HEK293 (cell line): ENCODE data around the gene MRPL55.

Source experiments
- CTCF ChIP-seq: fragments of 450-650 bp; formaldehyde crosslinking; IDR thresholded peaks from 2 replicates; pipeline ENCODE4 v1.5.1; 2016; ENCODE audit warnings: missing biosample characterization, missing genetic modification characterization
- GFI1B ChIP-seq: fragments of 450-650 bp; formaldehyde crosslinking; IDR thresholded peaks from 2 replicates; pipeline ENCODE4 v1.5.1; 2016; ENCODE audit warnings: missing biosample characterization, missing genetic modification characterization
- INSM2 ChIP-seq: fragments of 450-650 bp; formaldehyde crosslinking; IDR thresholded peaks from 2 replicates; pipeline ENCODE4 v1.5.1; 2016; ENCODE audit warnings: missing biosample characterization, missing genetic modification characterization
- PRDM2 ChIP-seq: fragments of 450-650 bp; formaldehyde crosslinking; IDR thresholded peaks from 2 replicates; pipeline ENCODE4 v1.5.1; 2016; ENCODE audit warnings: missing biosample characterization, missing genetic modification characterization, borderline replicate concordance
- SP3 ChIP-seq: fragments of 450-650 bp; formaldehyde crosslinking; IDR thresholded peaks from 2 replicates; pipeline ENCODE4 v1.5.1; 2016; ENCODE audit warnings: missing biosample characterization, missing genetic modification characterization
- SP7 ChIP-seq: fragments of 450-650 bp; formaldehyde crosslinking; IDR thresholded peaks from 2 replicates; pipeline ENCODE4 v1.5.1; 2016; ENCODE audit warnings: missing biosample characterization, missing genetic modification characterization
- YY1 ChIP-seq: fragments of 450-650 bp; formaldehyde crosslinking; IDR thresholded peaks from 2 replicates; pipeline ENCODE4 v1.5.1; 2018; ENCODE audit warnings: missing biosample characterization, missing genetic modification characterization
- ZBTB20 ChIP-seq: fragments of 450-650 bp; formaldehyde crosslinking; IDR thresholded peaks from 2 replicates; pipeline ENCODE4 v1.5.1; 2016; ENCODE audit warnings: missing biosample characterization, missing genetic modification characterization
- ZBTB21 ChIP-seq: fragments of 450-650 bp; formaldehyde crosslinking; IDR thresholded peaks from 2 replicates; pipeline ENCODE4 v1.5.1; 2017; ENCODE audit warnings: missing biosample characterization, missing genetic modification characterization
- ZBTB8A ChIP-seq: fragments of 450-650 bp; formaldehyde crosslinking; IDR thresholded peaks from 2 replicates; pipeline ENCODE4 v1.5.1; 2016; ENCODE audit warnings: missing biosample characterization, missing genetic modification characterization
- ZNF121 ChIP-seq: fragments of 450-650 bp; formaldehyde crosslinking; IDR thresholded peaks from 2 replicates; pipeline ENCODE4 v1.5.1; 2016; ENCODE audit warnings: missing biosample characterization, missing genetic modification characterization
- ZNF146 ChIP-seq: fragments of 450-650 bp; formaldehyde crosslinking; IDR thresholded peaks from 2 replicates; pipeline ENCODE4 v1.5.1; 2016; ENCODE audit warnings: missing biosample characterization, missing genetic modification characterization
- ZNF155 ChIP-seq: fragments of 450-650 bp; formaldehyde crosslinking; IDR thresholded peaks from 2 replicates; pipeline ENCODE4 v1.5.1; 2016; ENCODE audit warnings: missing biosample characterization, missing genetic modification characterization
- ZNF18 ChIP-seq: fragments of 450-650 bp; formaldehyde crosslinking; IDR thresholded peaks from 2 replicates; pipeline ENCODE4 v1.5.1; 2016; ENCODE audit warnings: missing biosample characterization, missing genetic modification characterization
- ZNF2 ChIP-seq: fragments of 450-650 bp; formaldehyde crosslinking; IDR thresholded peaks from 2 replicates; pipeline ENCODE4 v1.5.1; 2016; ENCODE audit warnings: missing biosample characterization, missing genetic modification characterization
- ZNF223 ChIP-seq: fragments of 450-650 bp; formaldehyde crosslinking; IDR thresholded peaks from 2 replicates; pipeline ENCODE4 v1.5.1; 2016; ENCODE audit warnings: missing biosample characterization, missing genetic modification characterization
- ZNF280D ChIP-seq: fragments of 450-650 bp; formaldehyde crosslinking; IDR thresholded peaks from 2 replicates; pipeline ENCODE4 v1.5.1; 2016; ENCODE audit warnings: missing biosample characterization, missing genetic modification characterization
- ZNF394 ChIP-seq: fragments of 450-650 bp; formaldehyde crosslinking; IDR thresholded peaks from 2 replicates; pipeline ENCODE4 v1.5.1; 2016; ENCODE audit warnings: missing biosample characterization, missing genetic modification characterization, mild to moderate bottlenecking, moderate library complexity, borderline replicate concordance
- ZNF514 ChIP-seq: fragments of 450-650 bp; formaldehyde crosslinking; IDR thresholded peaks from 2 replicates; pipeline ENCODE4 v1.5.1; 2016; ENCODE audit warnings: missing biosample characterization, missing genetic modification characterization
- ZNF558 ChIP-seq: fragments of 450-650 bp; formaldehyde crosslinking; IDR thresholded peaks from 2 replicates; pipeline ENCODE4 v1.5.1; 2016; ENCODE audit warnings: missing biosample characterization, missing genetic modification characterization
- ZNF600 ChIP-seq: fragments of 450-650 bp; formaldehyde crosslinking; IDR thresholded peaks from 2 replicates; pipeline ENCODE4 v1.5.1; 2016; ENCODE audit warnings: missing biosample characterization, missing genetic modification characterization
- ZNF701 ChIP-seq: fragments of 450-650 bp; formaldehyde crosslinking; IDR thresholded peaks from 2 replicates; pipeline ENCODE4 v1.5.1; 2016; ENCODE audit warnings: missing biosample characterization, missing genetic modification characterization
- ZNF704 ChIP-seq: fragments of 450-650 bp; formaldehyde crosslinking; IDR thresholded peaks from 2 replicates; pipeline ENCODE4 v1.5.1; 2016; ENCODE audit warnings: missing biosample characterization, missing genetic modification characterization

Gene MRPL55

GRCh38 chr1:228139931-228140723 lies 31.0 kb upstream of the MRPL55 start, which contains the start of gene GUK1 (continued):
- TF ChIP-seq INSM2 (0 out of 2 replicates have a peak, but pooled peaks have one; percentile 11), PRDM2 (tag by site-specific recombination) (no peak), ZNF155 (tag by site-specific recombination) (no peak), ZNF394 (tag by site-specific recombination) (peak; percentile 97; the same call in 1 of the 2 replicates), SP7 (tag by site-specific recombination) (peak; percentile 97), ZNF146 (tag by site-specific recombination) (peak; percentile 27; the same call in 1 of the 2 replicates), GFI1B (tag by site-specific recombination) (no peak), ZNF2 (tag by site-specific recombination) (peak; percentile 32), CTCF (tag by site-specific recombination) (peak; percentile 100), ZNF121 (tag by site-specific recombination) (peak; percentile 82; the same call in 1 of the 2 replicates), ZNF600 (tag by site-specific recombination) (peak; percentile 87), SP3 (peak; percentile 100), ZNF223 (tag by site-specific recombination) (peak; percentile 81; the same call in 1 of the 2 replicates), ZBTB21 (tag by site-specific recombination) (peak; percentile 100), ZNF558 (tag by site-specific recombination) (no peak), ZBTB8A (tag by site-specific recombination) (peak; percentile 100), ZNF514 (tag by site-specific recombination) (no peak), ZNF18 (tag by site-specific recombination) (peak; percentile 98), ZNF704 (0 out of 2 replicates have a peak, but pooled peaks have one; percentile 60), ZBTB20 (tag by site-specific recombination) (peak; percentile 98), ZNF701 (no peak), ZNF280D (tag by site-specific recombination) (no peak), YY1 (peak; percentile 64; the same call in 1 of the 2 replicates)
